ENCODE measurements around the gene RAB3D.
"Not testable (repeated sequence)": the region's sequence is repeated elsewhere in the genome, so short reads cannot be mapped to it uniquely, and the experiment has no call there.

- not testable (repeated sequence) for TF ChIP-seq CTCF, POLR2A (IDR thresholded peaks at IDR 0.05)
Measured at GRCh38 chr19:11379269-11379845, 39.9 kb upstream of the RAB3D start.
